DOHH2 (cell line): Measurements from ENCODE around the gene SMIM36.

ENCODE experiments used
- H3F3A ChIP-seq: fragments of 200-600 bp; sonication (generic), shearing (Covaris generic); 2 replicates; pipeline ENCODE4 v1.6.0; 2016; ENCODE audit warnings: antibody characterized with exemption, mild to moderate bottlenecking; ENCODE audit not compliant: control insufficient read depth, insufficient read depth
- H3K27ac ChIP-seq: fragments of 200-600 bp; sonication (generic); 2 replicates; pipeline ENCODE4 v1.5.1; 2014; ENCODE audit warnings: low read depth, mild to moderate bottlenecking, low read length, moderate library complexity
- H3K27me3 ChIP-seq: fragments of 200-600 bp; sonication (generic); 2 replicates; pipeline ENCODE4 v1.6.1; 2014; ENCODE audit warnings: mild to moderate bottlenecking, low read length, mixed read lengths; ENCODE audit not compliant: control insufficient read depth
- H3K36me3 ChIP-seq: fragments of 200-600 bp; sonication (generic); 2 replicates; pipeline ENCODE4 v1.6.1; 2014; ENCODE audit warnings: mild to moderate bottlenecking, low read length, moderate library complexity, mixed read lengths; ENCODE audit not compliant: control insufficient read depth
- H3K4me1 ChIP-seq: fragments of 200-600 bp; sonication (generic); 2 replicates; pipeline ENCODE4 v1.6.1; 2014; ENCODE audit warnings: mild to moderate bottlenecking, low read length, mixed read lengths; ENCODE audit not compliant: control insufficient read depth
- H3K4me2 ChIP-seq: fragments of 200-600 bp; sonication (generic); 2 replicates; pipeline ENCODE4 v1.6.0; 2014; ENCODE audit warnings: mild to moderate bottlenecking, low read length, moderate library complexity
- H3K4me3 ChIP-seq: fragments of 200-600 bp; sonication (generic); 2 replicates; pipeline ENCODE4 v1.5.1; 2014; ENCODE audit warnings: mild to moderate bottlenecking, low read length, mixed read lengths
- H3K79me2 ChIP-seq: fragments of 200-600 bp; sonication (generic); 2 replicates; pipeline ENCODE4 v1.6.1; 2014; ENCODE audit warnings: mild to moderate bottlenecking, low read length, mixed read lengths; ENCODE audit not compliant: control insufficient read depth
- H3K9me2 ChIP-seq: fragments of 200-600 bp; sonication (generic); replicated peaks from 2 replicates; pipeline ENCODE4 v1.6.1; 2014; ENCODE audit warnings: mild to moderate bottlenecking, low read length, mixed read lengths; ENCODE audit not compliant: control insufficient read depth
- H3K9me3 ChIP-seq: fragments of 200-600 bp; sonication (generic); 2 replicates; pipeline ENCODE4 v1.6.1; 2014; ENCODE audit warnings: antibody characterized with exemption, low read length, mixed read lengths; ENCODE audit not compliant: control insufficient read depth, insufficient read depth
- H4K20me1 ChIP-seq: fragments of 200-600 bp; sonication (generic); 2 replicates; pipeline ENCODE4 v1.6.0; 2014; ENCODE audit warnings: low read depth, mild to moderate bottlenecking, antibody characterized with exemption, low read length, moderate library complexity; ENCODE audit not compliant: control insufficient read depth, insufficient read depth
- CTCF ChIP-seq: fragments of 200-600 bp; sonication (generic); IDR thresholded peaks from one replicate; pipeline ENCODE4 v1.5.1; 2014; ENCODE audit warnings: antibody characterized with exemption, mild to moderate bottlenecking, low read depth, low read length; ENCODE audit not compliant: poor library complexity, severe bottlenecking
- EZH2phosphoT487 ChIP-seq: fragments of 200-600 bp; sonication (generic); IDR thresholded peaks from 2 replicates; pipeline ENCODE4 v1.6.1; 2017; ENCODE audit warnings: borderline replicate concordance, mild to moderate bottlenecking, antibody characterized with exemption, low read length, moderate library complexity, mixed read lengths

Gene SMIM36

GRCh38 chr17:55521186-55521585, 9.9 kb upstream of the SMIM36 start:
- H3K9me2 ChIP-seq, result no peaks in the 10 kb centered on the region
- H3F3A ChIP-seq, result no peaks in the 10 kb centered on the region
- H3K9me3 ChIP-seq, result no peaks in the 10 kb centered on the region
- H3K27ac ChIP-seq, result no peak overlapping the region
- peaks cover 23% of the 10 kb centered on the region for H3K27me3 ChIP-seq
- H3K4me1 ChIP-seq, result peaks cover 11% of the 10 kb centered on the region
- H3K79me2 ChIP-seq, result no peaks in the 10 kb centered on the region
- no peak overlapping the region for H3K4me2 ChIP-seq
- no peak overlapping the region for H3K4me3 ChIP-seq
- H4K20me1 ChIP-seq, result no peaks in the 10 kb centered on the region
- no peaks in the 10 kb centered on the region for H3K36me3 ChIP-seq
- TF ChIP-seq EZH2phosphoT487 (no peak), CTCF (no peak)

GRCh38 chr17:55520402-55520801, 9.2 kb upstream of the SMIM36 start:
- TF ChIP-seq CTCF (no peak), EZH2phosphoT487 (no peak)
- H3K9me2 ChIP-seq, result no peaks in the 10 kb centered on the region
- H3K4me3 ChIP-seq, result no peak overlapping the region
- H3K9me3 ChIP-seq, result no peaks in the 10 kb centered on the region
- no peak overlapping the region for H3K27ac ChIP-seq
- no peak overlapping the region for H3K4me2 ChIP-seq
- peaks cover 11% of the 10 kb centered on the region for H3K4me1 ChIP-seq
- no peaks in the 10 kb centered on the region for H4K20me1 ChIP-seq
- H3K27me3 ChIP-seq, result peaks cover 23% of the 10 kb centered on the region
- no peaks in the 10 kb centered on the region for H3F3A ChIP-seq
- no peaks in the 10 kb centered on the region for H3K79me2 ChIP-seq
- no peaks in the 10 kb centered on the region for H3K36me3 ChIP-seq

- H3K4me3 ChIP-seq, result no peak overlapping the region
Measured at GRCh38 chr17:55518510-55518909, 7.3 kb upstream of the SMIM36 start.

More at GRCh38 chr17:55518510-55518909, 7.3 kb upstream of the SMIM36 start:
- H3K27ac ChIP-seq, result no peak overlapping the region
- no peaks in the 10 kb centered on the region for H3K9me2 ChIP-seq
- H3K36me3 ChIP-seq, result no peaks in the 10 kb centered on the region
- no peaks in the 10 kb centered on the region for H4K20me1 ChIP-seq
- peaks cover 23% of the 10 kb centered on the region for H3K27me3 ChIP-seq
- H3F3A ChIP-seq, result no peaks in the 10 kb centered on the region
- no peaks in the 10 kb centered on the region for H3K9me3 ChIP-seq
- H3K4me2 ChIP-seq, result no peak overlapping the region
- no peaks in the 10 kb centered on the region for H3K79me2 ChIP-seq
- TF ChIP-seq EZH2phosphoT487 (no peak), CTCF (no peak)
- H3K4me1 ChIP-seq, result peaks cover 4% of the 10 kb centered on the region
